HEK293 (cell line): ENCODE measurements around the gene CAMK2B.

Experiments
- CTCF ChIA-PET: fragments of 350-600 bp; formaldehyde crosslinking; extraction: SDS; loops from one replicate; lab custom pipeline; 2021; ENCODE audit warnings: antibody characterized with exemption; lab: Yijun Ruan, JAX
- POLR2A ChIA-PET: fragments of 300-600 bp; formaldehyde crosslinking; extraction: SDS; loops from one replicate; lab custom pipeline; 2020; ENCODE audit warnings: antibody characterized with exemption, inconsistent platforms; lab: Yijun Ruan, JAX
- H3K27ac ChIP-seq: fragments of 200-500 bp; sonication (Bioruptor generic); 2 replicates; pipeline ENCODE4 v1.5.1; 2014; ENCODE audit warnings: low read depth, low read length, control low read depth, inconsistent platforms; ENCODE audit errors: extremely low read depth
- H3K36me3 ChIP-seq, 2 experiments: fragments of 200-500 bp in 1 of 2; sonication (Bioruptor generic) in 1 of 2; 1 replicate in 1 of 2; 2 replicates in 1 of 2; pipeline ENCODE4 v1.5.1; 2014 to 2017; ENCODE audit warnings: inconsistent platforms in 2 of 2, low read length in 2 of 2; ENCODE audit not compliant: control insufficient read depth in 2 of 2, insufficient read depth in 1 of 2
- H3K4me1 ChIP-seq: fragments of 200-500 bp; sonication (Bioruptor generic); 2 replicates; pipeline ENCODE4 v1.5.1; 2014; ENCODE audit warnings: mild to moderate bottlenecking, low read length, inconsistent platforms; ENCODE audit not compliant: control insufficient read depth, insufficient read depth
- H3K4me3 ChIP-seq: 2 replicates; pipeline ENCODE4 v1.5.1; 2011; ENCODE audit warnings: low read depth, mild to moderate bottlenecking, control low read depth, low read length, moderate library complexity
- H3K9me3 ChIP-seq: fragments of 200-500 bp; sonication (Bioruptor generic); 2 replicates; pipeline ENCODE4 v1.5.1; 2014; ENCODE audit warnings: low read depth, low read length, inconsistent platforms; ENCODE audit not compliant: control insufficient read depth, insufficient read depth
- EGR2 ChIP-seq: fragments of 450-650 bp; formaldehyde crosslinking; IDR thresholded peaks from 2 replicates; pipeline ENCODE4 v1.5.1; 2016; ENCODE audit warnings: low read depth, missing biosample characterization, missing genetic modification characterization
- KLF10 ChIP-seq: fragments of 450-650 bp; IDR thresholded peaks from 2 replicates; pipeline ENCODE4 v1.5.1; 2018; ENCODE audit warnings: missing biosample characterization, mild to moderate bottlenecking, missing genetic modification characterization
- KLF8 ChIP-seq: fragments of 450-650 bp; formaldehyde crosslinking; IDR thresholded peaks from 2 replicates; pipeline ENCODE4 v1.5.1; 2016; ENCODE audit warnings: missing biosample characterization, missing genetic modification characterization
- ZBTB20 ChIP-seq: fragments of 450-650 bp; formaldehyde crosslinking; IDR thresholded peaks from 2 replicates; pipeline ENCODE4 v1.5.1; 2016; ENCODE audit warnings: missing biosample characterization, missing genetic modification characterization
- ZNF112 ChIP-seq: fragments of 450-650 bp; formaldehyde crosslinking; IDR thresholded peaks from 2 replicates; pipeline ENCODE4 v1.5.0; 2017; ENCODE audit warnings: missing biosample characterization, missing genetic modification characterization
- ZNF133 ChIP-seq: fragments of 450-650 bp; formaldehyde crosslinking; IDR thresholded peaks from 2 replicates; pipeline ENCODE4 v1.5.1; 2016; ENCODE audit warnings: missing biosample characterization, missing genetic modification characterization
- ZNF140 ChIP-seq: fragments of 450-650 bp; formaldehyde crosslinking; IDR thresholded peaks from 2 replicates; pipeline ENCODE4 v1.5.1; 2016; ENCODE audit warnings: missing biosample characterization, missing genetic modification characterization
- ZNF221 ChIP-seq: fragments of 450-650 bp; formaldehyde crosslinking; IDR thresholded peaks from 2 replicates; pipeline ENCODE4 v1.5.1; 2017; ENCODE audit warnings: missing biosample characterization, missing genetic modification characterization, borderline replicate concordance
- ZNF274 ChIP-seq, 2 experiments: fragments of 200-500 bp in 1 of 2; fragments of 450-650 bp in 1 of 2; sonication (Bioruptor generic) in 1 of 2; formaldehyde crosslinking in 1 of 2; IDR thresholded peaks; 2 replicates each; pipeline versions ENCODE4 v1.5.1 to v1.6.1; 2014 to 2016; ENCODE audit warnings: borderline replicate concordance in 1 of 2, inconsistent platforms in 1 of 2, low read length in 1 of 2, missing biosample characterization in 1 of 2, missing genetic modification characterization in 1 of 2
- ZNF555 ChIP-seq: fragments of 450-650 bp; formaldehyde crosslinking; conservative IDR thresholded peaks from 2 replicates; pipeline ENCODE4 v1.5.1; 2017; ENCODE audit warnings: missing biosample characterization, mild to moderate bottlenecking, missing genetic modification characterization, inconsistent platforms
- ZNF600 ChIP-seq: fragments of 450-650 bp; formaldehyde crosslinking; IDR thresholded peaks from 2 replicates; pipeline ENCODE4 v1.5.1; 2016; ENCODE audit warnings: missing biosample characterization, missing genetic modification characterization
- ZNF837 ChIP-seq: fragments of 450-650 bp; formaldehyde crosslinking; IDR thresholded peaks from 2 replicates; pipeline ENCODE4 v1.5.1; 2016; ENCODE audit warnings: missing biosample characterization, missing genetic modification characterization
- TF ChIP-seq, protein P1 (sequence below): fragments of 450-650 bp; formaldehyde crosslinking; IDR thresholded peaks from 2 replicates; pipeline ENCODE4 v1.5.1; 2016; ENCODE audit warnings: missing biosample characterization, missing genetic modification characterization, borderline replicate concordance
- TF ChIP-seq, protein P2 (sequence below): fragments of 450-650 bp; formaldehyde crosslinking; IDR thresholded peaks from 2 replicates; pipeline ENCODE4 v1.5.1; 2016; ENCODE audit warnings: missing biosample characterization, missing genetic modification characterization, low read depth
- TF ChIP-seq, protein P3 (sequence below): fragments of 450-650 bp; formaldehyde crosslinking; IDR thresholded peaks from 2 replicates; pipeline ENCODE4 v1.5.1; 2017; ENCODE audit warnings: missing biosample characterization, missing genetic modification characterization

The CAMK2B gene

DNA sequence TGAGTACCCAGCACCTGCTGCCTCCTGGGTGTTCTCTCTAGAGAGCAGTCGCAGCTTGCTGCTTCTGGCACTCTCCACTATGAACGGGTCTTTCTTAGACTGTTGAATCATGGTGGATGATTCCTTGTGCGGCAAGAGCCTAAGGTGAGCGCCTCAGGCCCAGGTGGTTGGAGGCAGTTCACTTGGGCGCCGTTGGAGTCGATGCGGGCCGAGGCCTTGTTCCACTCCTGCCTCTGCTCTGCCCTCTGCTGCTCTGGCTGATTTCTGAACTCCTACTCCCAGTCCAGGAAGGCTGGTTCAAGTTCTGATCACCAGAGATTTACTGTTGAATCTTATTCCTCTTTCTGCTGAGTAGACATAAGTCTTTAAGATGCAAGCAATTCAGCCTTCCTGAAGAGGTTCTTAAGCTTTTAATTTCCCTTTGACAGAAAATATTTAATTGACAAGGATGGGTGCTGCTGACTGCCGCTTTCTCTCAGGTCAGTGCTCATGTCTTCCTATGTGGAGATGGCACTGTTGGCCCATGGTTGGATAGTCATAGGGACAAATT lies 114.2 kb downstream of the CAMK2B start:
- H3K36me3 ChIP-seq: peaks cover 13 to 69% of the 10 kb centered on the region in 2 experiments; a peak in 2 of 3 replicates

DNA sequence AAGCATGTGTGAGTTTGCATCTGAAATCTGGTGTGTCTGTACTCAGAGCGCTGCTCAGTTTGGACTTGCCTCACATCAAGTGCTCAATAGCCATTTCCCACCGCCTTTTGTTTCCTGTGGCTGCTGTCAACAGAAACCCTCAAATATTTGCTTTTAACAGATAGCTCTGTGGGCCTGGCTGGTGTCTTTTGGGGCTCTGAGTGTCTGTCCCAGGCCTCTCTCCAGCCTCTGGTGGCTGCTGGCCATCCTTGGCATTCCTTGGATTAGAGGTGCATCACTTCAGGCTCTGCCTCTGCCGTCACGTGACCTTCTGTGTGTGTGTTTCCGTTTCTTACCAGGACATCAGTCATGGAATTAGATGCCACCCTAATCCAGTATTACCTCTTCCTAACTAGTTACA lies 115.3 kb downstream of the CAMK2B start:
- Histone ChIP-seq H3K36me3 (peaks cover 18 to 80% of the 10 kb centered on the region in 2 experiments), H3K4me1 (no peaks in the 10 kb centered on the region), H3K27ac (no peak overlapping the region), H3K4me3 (no peak overlapping the region), H3K9me3 (no peaks in the 10 kb centered on the region)
- ChIA-PET CTCF (no interaction called here), POLR2A (no interaction called here)
- TF ChIP-seq KLF8: no peak
- TF ChIP-seq, protein P1, sequence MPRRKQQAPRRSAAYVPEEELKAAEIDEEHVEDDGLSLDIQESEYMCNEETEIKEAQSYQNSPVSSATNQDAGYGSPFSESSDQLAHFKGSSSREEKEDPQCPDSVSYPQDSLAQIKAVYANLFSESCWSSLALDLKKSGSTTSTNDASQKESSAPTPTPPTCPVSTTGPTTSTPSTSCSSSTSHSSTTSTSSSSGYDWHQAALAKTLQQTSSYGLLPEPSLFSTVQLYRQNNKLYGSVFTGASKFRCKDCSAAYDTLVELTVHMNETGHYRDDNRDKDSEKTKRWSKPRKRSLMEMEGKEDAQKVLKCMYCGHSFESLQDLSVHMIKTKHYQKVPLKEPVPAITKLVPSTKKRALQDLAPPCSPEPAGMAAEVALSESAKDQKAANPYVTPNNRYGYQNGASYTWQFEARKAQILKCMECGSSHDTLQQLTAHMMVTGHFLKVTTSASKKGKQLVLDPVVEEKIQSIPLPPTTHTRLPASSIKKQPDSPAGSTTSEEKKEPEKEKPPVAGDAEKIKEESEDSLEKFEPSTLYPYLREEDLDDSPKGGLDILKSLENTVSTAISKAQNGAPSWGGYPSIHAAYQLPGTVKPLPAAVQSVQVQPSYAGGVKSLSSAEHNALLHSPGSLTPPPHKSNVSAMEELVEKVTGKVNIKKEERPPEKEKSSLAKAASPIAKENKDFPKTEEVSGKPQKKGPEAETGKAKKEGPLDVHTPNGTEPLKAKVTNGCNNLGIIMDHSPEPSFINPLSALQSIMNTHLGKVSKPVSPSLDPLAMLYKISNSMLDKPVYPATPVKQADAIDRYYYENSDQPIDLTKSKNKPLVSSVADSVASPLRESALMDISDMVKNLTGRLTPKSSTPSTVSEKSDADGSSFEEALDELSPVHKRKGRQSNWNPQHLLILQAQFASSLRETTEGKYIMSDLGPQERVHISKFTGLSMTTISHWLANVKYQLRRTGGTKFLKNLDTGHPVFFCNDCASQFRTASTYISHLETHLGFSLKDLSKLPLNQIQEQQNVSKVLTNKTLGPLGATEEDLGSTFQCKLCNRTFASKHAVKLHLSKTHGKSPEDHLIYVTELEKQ (tag by site-specific recombination): no peak
- TF ChIP-seq ZNF274 (IDR thresholded peaks at IDR 0.05; ENCODE audit: low read length): no peak
- no peak for TF ChIP-seq ZNF274 (tag by site-specific recombination; IDR thresholded peaks at IDR 0.05; ENCODE audit: borderline replicate concordance)
- no peak for TF ChIP-seq ZNF133 (tag by site-specific recombination)
- TF ChIP-seq, protein P2, sequence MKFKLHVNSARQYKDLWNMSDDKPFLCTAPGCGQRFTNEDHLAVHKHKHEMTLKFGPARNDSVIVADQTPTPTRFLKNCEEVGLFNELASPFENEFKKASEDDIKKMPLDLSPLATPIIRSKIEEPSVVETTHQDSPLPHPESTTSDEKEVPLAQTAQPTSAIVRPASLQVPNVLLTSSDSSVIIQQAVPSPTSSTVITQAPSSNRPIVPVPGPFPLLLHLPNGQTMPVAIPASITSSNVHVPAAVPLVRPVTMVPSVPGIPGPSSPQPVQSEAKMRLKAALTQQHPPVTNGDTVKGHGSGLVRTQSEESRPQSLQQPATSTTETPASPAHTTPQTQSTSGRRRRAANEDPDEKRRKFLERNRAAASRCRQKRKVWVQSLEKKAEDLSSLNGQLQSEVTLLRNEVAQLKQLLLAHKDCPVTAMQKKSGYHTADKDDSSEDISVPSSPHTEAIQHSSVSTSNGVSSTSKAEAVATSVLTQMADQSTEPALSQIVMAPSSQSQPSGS (tag by site-specific recombination): no peak
- no peak for TF ChIP-seq ZNF140 (tag by site-specific recombination)
- TF ChIP-seq ZNF221 (tag by site-specific recombination): no peak
- no peak for TF ChIP-seq EGR2 (tag by site-specific recombination)
- no peak for TF ChIP-seq ZBTB20 (tag by site-specific recombination)
- no peak for TF ChIP-seq ZNF555 (tag by site-specific recombination)

More for the DNA sequence above, 114.2 kb downstream of the CAMK2B start:
- no peak for TF ChIP-seq ZNF112 (tag by site-specific recombination)
- TF ChIP-seq ZNF837: no peak
- TF ChIP-seq, protein P3, sequence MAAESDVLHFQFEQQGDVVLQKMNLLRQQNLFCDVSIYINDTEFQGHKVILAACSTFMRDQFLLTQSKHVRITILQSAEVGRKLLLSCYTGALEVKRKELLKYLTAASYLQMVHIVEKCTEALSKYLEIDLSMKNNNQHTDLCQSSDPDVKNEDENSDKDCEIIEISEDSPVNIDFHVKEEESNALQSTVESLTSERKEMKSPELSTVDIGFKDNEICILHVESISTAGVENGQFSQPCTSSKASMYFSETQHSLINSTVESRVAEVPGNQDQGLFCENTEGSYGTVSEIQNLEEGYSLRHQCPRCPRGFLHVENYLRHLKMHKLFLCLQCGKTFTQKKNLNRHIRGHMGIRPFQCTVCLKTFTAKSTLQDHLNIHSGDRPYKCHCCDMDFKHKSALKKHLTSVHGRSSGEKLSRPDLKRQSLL (tag by site-specific recombination): no peak
- no peaks in the 10 kb centered on the region for H3K9me3 ChIP-seq
- no peak overlapping the region for H3K4me3 ChIP-seq
- ChIA-PET CTCF (interaction anchor here (0.8 to 1.1 kb wide), 2 partner anchors 30 to 32 kb away, joined by 3 to 6 read pairs; no protein-coding TSS in a partner anchor), POLR2A (no interaction called here)
- no peak overlapping the region for H3K27ac ChIP-seq
- H3K4me1 ChIP-seq: no peaks in the 10 kb centered on the region

DNA sequence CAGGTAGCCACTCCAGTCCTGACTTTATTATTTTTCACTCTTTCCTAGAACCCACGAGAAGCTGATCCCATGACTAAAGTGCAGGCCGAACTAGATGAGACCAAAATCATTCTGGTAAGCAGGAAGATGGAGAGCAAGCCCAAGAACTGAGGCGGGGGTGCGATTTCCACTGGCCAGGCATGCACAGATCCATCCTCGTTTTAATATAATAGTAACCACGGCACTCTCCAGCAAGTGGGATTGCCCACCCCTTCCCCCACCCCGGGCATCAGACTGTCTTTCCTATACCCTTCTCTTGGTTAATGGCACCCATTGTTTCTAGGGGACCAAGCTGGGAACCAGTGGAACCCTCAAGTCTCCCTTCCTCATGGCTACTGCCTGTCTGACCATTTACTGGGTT lies 117.3 kb downstream of the CAMK2B start:
- H3K9me3 ChIP-seq: no peaks in the 10 kb centered on the region
- ChIA-PET CTCF (interaction anchor here (0.7 kb wide), 1 partner anchor 157 kb away, joined by 3 read pairs; no protein-coding TSS in a partner anchor), POLR2A (no interaction called here)
- H3K36me3 ChIP-seq: peaks cover 18 to 91% of the 10 kb centered on the region in 2 experiments
- TF ChIP-seq ZNF555 (tag by site-specific recombination): no peak
- no peak for TF ChIP-seq KLF10 (tag by site-specific recombination)
- no peak for TF ChIP-seq ZNF600 (tag by site-specific recombination)
- no peaks in the 10 kb centered on the region for H3K4me1 ChIP-seq
- no peak overlapping the region for H3K27ac ChIP-seq
- H3K4me3 ChIP-seq: no peak overlapping the region
